Measurements from ENCODE around the gene SSR3. TPM values are rescaled to one million over a fixed set of nuclear protein-coding genes. Genes with fewer than 3 reads are reported as not detected.

The SSR3 gene
- total RNA-seq, 1 experiment from 2014 or later: 177 TPM

DNA sequence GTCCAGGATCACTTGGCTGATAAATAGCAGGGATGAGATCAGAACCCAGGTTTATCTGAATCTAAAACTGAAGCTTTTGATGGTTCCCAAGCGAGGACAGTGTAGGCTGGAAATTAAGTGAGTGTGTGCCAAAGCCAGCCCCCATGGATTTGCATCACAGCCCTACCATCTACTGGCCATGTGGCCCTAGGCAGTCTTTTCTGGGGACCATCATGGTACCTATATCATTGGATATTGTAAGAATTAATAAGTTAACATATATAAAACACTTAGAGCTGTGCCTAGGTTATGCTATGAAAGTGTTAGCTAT lies 32.8 kb upstream of the SSR3 start (continued):
- TF ChIP-seq ZBTB33 (IDR thresholded peaks at IDR 0.05; ENCODE audit: extremely low read depth, insufficient replicate concordance, low read length) (no peak), ELF1 (IDR thresholded peaks at IDR 0.05; ENCODE audit: borderline replicate concordance, low read depth) (no peak), EZH2phosphoT487 (IDR thresholded peaks at IDR 0.05; ENCODE audit: borderline replicate concordance) (no peak)

DNA sequence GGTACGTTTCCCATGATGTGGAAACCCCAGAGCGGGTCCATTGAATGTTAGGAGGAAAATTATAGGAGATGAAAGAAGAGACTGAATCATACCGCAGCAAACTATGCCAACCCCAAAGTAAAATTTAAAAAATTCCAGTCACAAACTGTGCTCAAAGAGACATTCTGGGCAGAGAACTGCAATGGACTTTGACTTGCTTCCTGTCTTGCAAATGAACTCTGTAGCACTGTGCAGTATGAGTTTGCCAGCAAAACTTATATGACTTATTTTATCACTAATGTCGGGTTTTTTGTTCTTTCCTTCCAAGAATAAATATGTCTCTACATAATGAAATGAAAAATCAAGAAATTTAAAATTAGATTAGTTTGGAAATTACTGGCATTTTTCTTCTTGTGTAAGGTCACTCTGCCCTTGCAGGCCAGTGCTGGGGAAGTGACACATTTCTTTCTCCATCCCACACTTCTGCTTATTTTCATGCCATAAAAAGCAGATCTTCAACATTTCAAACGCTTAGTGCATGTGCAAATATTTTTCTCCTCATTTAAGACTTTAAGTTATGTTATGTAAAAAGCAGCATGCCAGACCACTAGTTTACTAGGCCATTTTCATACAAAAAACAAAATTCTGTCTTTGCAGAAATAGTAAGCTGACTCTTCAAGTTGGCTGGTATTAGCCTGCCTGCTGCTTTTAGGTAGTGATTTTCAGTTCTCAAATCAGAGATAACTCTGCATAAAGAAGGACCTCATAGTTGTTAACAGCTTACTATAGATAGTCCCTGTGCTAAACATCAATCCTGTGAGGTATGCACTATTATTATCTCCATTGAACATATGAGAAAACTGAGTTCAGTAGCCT lies 32.2 kb upstream of the SSR3 start:
- Histone ChIP-seq H2AFZ (ENCODE audit: low read depth, low read length, poor library complexity, severe bottlenecking) (no peak overlapping the region), H3K4me3 (replicated peaks in 1 of 2; ENCODE audit: low read depth in 1 of 2, low read length in 2 of 2) (no peak overlapping the region), H3K27ac (ENCODE audit: low read depth, low read length) (no peak overlapping the region), H3K4me2 (ENCODE audit: low read length) (no peak overlapping the region), H3K79me2 (ENCODE audit: insufficient read depth, low read length) (no peaks in the 10 kb centered on the region), H4K20me1 (ENCODE audit: insufficient read depth) (no peaks in the 10 kb centered on the region), H3K36me3 (ENCODE audit: control insufficient read depth in 1 of 2, insufficient read depth in 2 of 2, low read length in 2 of 2) (no peaks in the 10 kb centered on the region), H3K27me3 (ENCODE audit: insufficient read depth, low read length) (no peaks in the 10 kb centered on the region), H3K9me3 (ENCODE audit: control insufficient read depth in 1 of 2, insufficient read depth in 1 of 2, low read depth in 1 of 2, low read length in 2 of 2) (no peaks in the 10 kb centered on the region), H3K9ac (ENCODE audit: low read length) (no peak overlapping the region), H3K9me2 (ENCODE audit: insufficient read depth) (no peaks in the 10 kb centered on the region), H3K4me1 (ENCODE audit: control insufficient read depth in 1 of 2, insufficient read depth in 2 of 2, low read length in 2 of 2) (no peaks in the 10 kb centered on the region)
- intact Hi-C loops (cut with micrococcal nuclease): no loop called here
- ChIA-PET RAD21 (ENCODE audit: low non-redundant PET in 1 of 2, low total read pairs in 2 of 2, uncharacterized antibody in 2 of 2, unreplicated experiment in 2 of 2) (no interaction called here), CTCF (no interaction called here), POLR2A (no interaction called here)
- no peak for ATAC-seq
- no peak for DNase-seq (ENCODE audit: low read depth, low spot score)
- no TSS peak for BruUV-seq (replicated peaks)
- no peak for TF ChIP-seq ZNF274 (IDR thresholded peaks at IDR 0.05; ENCODE audit: low read depth, low read length)
- no peak for TF ChIP-seq ZFX (IDR thresholded peaks at IDR 0.05)
- no peak for TF ChIP-seq ELF1 (IDR thresholded peaks at IDR 0.05; ENCODE audit: borderline replicate concordance, low read depth)
- TF ChIP-seq JUND (IDR thresholded peaks at IDR 0.05): no peak
- no peak for TF ChIP-seq CBX3 (IDR thresholded peaks at IDR 0.05; ENCODE audit: low read depth)
- TF ChIP-seq RAD21 (IDR thresholded peaks at IDR 0.05; ENCODE audit: low read depth): no peak
- TF ChIP-seq SRF (IDR thresholded peaks at IDR 0.05; ENCODE audit: low read depth): no peak
- TF ChIP-seq EZH2 (IDR thresholded peaks at IDR 0.05): no peak
- no peak for TF ChIP-seq POLR2A (IDR thresholded peaks at IDR 0.05; ENCODE audit: borderline replicate concordance, extremely low read depth, insufficient read depth, insufficient read length)
- no peak for TF ChIP-seq CEBPB (IDR thresholded peaks at IDR 0.05; ENCODE audit: low read depth)
- no peak for TF ChIP-seq ATF3 (IDR thresholded peaks at IDR 0.05)
- TF ChIP-seq ZBTB33 (IDR thresholded peaks at IDR 0.05; ENCODE audit: extremely low read depth, insufficient replicate concordance, low read length): no peak
- TF ChIP-seq SP1 (IDR thresholded peaks at IDR 0.05; ENCODE audit: low read depth): no peak
- TF ChIP-seq POLR2AphosphoS5 (IDR thresholded peaks at IDR 0.05; ENCODE audit: low read depth, low read length): no peak
- TF ChIP-seq SIN3A (IDR thresholded peaks at IDR 0.05; ENCODE audit: low read depth): no peak
- TF ChIP-seq FOSL1 (IDR thresholded peaks at IDR 0.05; ENCODE audit: low read depth): no peak
- no peak for TF ChIP-seq YY1 (IDR thresholded peaks at IDR 0.05; ENCODE audit: extremely low read depth, insufficient replicate concordance, low read depth, low read length)
- no peak for TF ChIP-seq EGR1 (IDR thresholded peaks at IDR 0.05; ENCODE audit: low read depth)

Measured in HCT116 (cell line).